CD1c-positive myeloid dendritic cell (primary cell): ENCODE data around the gene SURF4.
A peak's percentile ranks its signal among the peaks of the same experiment; 100 is the strongest.
"Not testable (repeated sequence)": the region's sequence is repeated elsewhere in the genome, so short reads cannot be mapped to it uniquely, and the experiment has no call there.

Experiments used
- DNase-seq: peaks from one replicate; pipeline ENCODE4 v3.0.0-alpha.2; 2016; ENCODE audit errors: extremely low spot score

Gene SURF4

GRCh38 chr9:133352635-133353340 is 23.1 kb downstream of the SURF4 start:
- no peak for DNase-seq

- DNase-seq, result peak; percentile 63
Observed at GRCh38 chr9:133351908-133352634, 23.8 kb downstream of the SURF4 start.

DNA sequence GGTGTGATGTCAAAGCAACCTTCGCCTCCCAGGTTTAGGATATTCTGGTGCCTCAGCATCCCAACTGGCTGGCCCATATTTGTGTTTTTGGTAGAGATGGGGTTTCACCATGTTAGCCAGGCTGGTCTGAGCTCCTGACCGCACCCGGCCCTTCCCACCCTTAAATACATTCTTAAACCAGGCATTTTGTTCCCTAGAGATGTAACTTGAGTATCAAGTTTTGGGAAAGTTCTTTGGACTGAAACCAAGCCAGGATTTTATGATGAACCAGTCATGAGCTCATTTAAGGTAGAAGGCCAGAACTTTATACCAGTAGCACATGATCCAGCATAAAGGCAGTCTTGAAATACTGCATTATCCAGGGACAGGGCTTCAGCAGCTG is 24.3 kb downstream of the SURF4 start:
- DNase-seq, result no peak

DNA sequence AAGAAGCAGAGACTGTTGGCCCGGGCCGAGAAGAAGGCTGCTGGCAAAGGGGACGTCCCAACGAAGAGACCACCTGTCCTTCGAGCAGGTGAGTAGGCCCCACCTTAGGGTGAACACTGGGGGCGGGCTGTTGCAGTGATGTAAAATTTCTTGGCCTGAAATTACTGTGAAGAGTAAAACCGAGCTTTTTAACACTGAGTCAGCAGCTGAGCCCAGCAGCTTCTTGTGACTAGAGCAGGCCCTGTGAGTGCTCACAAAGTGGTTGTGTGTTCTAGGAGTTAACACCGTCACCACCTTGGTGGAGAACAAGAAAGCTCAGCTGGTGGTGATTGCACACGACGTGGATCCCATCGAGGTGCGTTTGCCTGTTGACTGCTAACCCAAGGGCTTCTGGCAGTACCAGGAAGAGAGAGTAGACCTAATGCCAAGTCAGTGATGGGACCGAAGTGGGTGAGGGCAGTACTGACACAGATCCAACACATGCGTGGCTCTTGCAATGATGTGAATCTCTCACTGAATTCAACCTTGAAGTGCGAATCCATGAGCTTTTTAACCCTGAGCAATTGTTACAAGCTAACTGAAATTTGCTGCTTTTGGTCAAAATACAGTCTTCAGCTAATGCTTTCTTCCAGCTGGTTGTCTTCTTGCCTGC is 25.8 kb downstream of the SURF4 start:
- no peak for DNase-seq

- no peak for DNase-seq
Observed at GRCh38 chr9:133348718-133349573, 26.9 kb downstream of the SURF4 start.

- DNase-seq, result peak; percentile 98
Observed at GRCh38 chr9:133347985-133348717, 27.7 kb downstream of the SURF4 start, which contains the start of the genes MED22 and RPL7A. TSS of gene MED22 (minus strand) at chr9:133348131. CDS start at chr9:133346662, 1,469 bp downstream. TSS of gene RPL7A (plus strand) at chr9:133348218. CDS start at chr9:133348244, 26 bp downstream.

DNA sequence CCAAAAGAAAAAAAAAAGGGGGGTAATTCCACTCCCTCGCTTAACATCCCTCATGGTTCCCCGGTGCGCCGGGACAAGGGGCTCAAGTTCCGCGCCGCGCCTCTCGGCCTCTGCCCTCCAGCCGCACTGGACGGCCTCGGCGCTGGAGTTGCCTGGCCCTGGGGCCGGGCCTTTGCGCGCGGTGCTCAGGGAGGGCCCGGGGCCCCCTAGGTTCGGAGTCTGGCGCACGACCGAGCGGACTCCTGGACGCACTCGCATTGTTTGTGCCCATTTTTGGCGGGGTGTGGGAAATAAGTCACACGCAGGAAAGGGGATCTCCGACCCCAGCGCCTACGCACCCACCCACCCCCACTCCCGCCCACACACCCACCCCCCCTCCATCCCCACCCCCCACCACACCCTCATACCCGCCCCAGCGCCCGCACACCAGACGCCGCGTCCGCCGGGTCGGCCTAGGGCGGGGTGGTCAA is 28.3 kb downstream of the SURF4 start:
- peak; percentile 29 for DNase-seq

DNA sequence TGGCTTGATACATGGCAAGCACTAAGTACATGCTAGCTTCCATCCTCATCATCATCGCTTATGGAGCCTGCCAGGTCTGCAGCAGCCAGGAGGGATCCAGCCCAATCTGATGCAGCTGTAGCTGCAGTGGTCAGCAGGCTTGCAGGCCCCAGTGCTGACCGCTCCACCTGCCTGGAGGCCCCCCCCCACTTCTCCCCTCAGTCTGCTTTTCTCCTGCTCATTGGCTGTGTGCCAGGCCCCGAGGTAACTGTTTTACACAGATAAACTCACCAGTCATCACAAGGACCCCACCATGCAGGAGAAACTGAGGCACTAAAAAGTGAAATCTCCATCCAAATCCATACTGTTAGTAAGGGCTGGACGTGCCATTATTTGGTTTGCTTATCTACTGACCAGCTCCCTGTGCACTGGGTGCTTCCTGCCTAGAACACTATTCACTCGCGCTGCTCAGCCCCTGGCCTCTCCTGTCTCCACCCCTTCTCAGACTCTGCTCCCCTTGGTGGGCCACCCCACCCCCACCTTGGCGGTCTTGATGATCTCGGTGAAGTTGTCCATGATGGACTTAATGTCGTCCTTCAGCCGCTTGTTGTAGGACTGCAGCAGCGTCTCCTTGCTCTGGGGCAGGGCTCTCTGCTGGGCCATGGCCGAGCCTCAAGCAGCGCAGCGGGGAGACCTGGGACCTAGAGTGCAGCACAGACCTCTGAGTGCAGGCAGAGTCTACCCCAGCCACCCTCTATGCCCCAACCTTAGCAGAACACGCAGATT is 29.7 kb downstream of the SURF4 start:
- no peak for DNase-seq

DNA sequence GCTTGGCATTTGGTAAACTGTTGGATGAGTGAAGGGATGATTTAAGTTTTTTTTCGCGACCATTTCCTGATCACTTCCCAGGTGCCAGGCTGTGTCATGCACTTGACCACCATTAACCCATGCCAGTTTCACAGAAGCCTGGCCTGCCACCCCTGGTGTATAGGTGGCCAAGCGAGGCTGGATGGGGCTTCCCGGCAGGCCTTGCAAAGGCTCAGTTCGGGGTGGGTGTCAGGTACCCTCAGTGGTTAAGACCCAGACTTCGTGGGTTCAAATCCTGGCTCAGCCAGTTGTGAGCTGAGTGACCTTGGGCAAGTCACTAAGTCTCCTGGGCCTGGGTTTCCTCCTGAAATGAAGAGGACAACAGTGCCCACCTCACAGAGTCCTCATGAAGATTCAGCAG is 30.3 kb downstream of the SURF4 start:
- DNase-seq, result no peak

DNA sequence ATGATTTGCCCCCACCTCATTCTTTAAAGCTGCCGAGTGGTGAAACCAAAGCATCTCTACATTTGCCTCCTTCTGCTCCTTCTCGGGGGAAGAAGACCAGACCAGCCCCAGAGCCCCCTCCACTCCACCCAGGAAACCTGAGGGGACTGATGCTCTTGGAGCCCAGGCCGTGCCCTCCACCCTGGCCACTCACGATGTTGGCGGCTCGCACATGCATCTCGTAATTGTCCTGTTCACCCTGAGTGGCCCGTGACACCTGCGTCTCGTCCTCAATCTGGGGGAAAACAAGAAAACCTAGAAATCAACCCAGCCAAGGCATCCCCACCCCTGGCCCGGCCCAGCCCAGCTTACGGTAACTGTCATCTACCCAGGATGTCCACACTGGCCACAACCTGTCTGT is 30.9 kb downstream of the SURF4 start:
- DNase-seq, result no peak

DNA sequence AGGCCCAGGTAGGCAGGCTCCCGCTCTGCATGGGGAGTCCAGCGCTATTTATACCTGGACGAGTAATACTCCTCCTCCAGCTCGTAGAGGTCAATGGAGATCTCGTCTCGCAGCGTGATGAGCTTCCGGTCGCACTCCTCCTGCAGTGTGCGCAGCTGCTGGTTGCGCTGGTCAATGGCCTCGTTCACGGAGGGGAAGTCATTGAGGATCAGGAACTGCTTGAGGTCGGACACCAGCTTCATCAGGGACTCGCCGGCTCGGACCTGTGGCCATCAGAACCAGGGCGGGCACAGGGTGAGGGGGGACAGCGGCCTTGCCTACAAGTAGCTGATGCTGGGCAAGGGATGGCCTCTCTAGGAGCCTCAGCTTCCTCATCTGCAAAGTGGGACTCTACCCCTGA is 31.8 kb downstream of the SURF4 start:
- no peak for DNase-seq

- DNase-seq, result no peak
Observed at GRCh38 chr9:133342570-133342969, 33.3 kb downstream of the SURF4 start.

DNA sequence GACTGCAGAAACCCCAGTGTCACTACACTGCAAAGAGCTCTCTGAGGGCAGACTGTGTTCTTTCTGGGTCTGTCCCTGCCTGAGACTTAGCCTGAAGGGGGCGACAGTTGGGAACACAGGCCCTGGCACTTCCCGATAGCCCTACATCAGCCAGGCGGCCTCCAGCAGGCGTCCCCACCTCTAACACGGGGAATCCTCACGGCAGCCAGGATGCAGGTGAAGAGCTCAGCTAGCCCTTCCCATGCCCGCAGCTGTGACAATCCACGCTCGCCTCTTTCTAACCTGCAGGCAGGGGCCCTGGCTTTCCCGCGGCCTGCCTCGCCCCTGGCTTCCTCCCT is 33.8 kb downstream of the SURF4 start:
- no peak for DNase-seq

DNA sequence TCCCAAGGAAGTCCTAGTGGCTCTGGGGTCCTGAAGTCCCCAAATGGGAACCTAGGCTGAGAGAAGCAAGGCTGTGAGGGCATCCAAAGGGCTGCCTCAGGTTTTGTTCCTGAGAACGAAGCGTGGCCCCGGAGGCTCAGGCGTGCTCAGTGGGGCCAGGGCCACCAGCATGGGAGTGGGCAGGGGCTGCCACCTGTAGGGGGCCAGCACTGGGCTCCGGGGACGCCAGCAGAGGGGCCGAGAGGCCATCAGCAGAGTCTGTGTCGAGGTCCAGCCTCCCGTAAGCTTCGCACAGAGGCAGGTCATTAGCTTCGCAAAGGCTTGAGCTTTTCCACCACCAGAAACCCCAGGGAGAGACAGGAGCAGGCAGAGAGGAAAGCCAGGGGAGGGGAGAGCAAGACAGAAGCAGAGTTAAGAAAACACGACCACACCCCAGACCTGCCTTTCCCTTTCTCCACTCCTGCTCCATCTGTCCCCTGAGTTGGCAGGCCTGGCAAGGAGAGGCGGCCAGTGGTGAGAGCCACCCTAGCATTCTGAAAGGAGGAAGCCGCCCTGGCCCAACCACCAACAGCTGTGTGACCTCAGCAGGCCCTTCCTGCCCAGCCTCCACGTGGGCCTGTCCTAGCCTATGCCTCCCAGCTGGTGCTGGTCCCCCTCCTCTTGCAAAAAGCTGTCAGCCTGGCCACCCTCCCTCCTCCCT is 34.3 kb downstream of the SURF4 start:
- peak; percentile 76 for DNase-seq

DNA sequence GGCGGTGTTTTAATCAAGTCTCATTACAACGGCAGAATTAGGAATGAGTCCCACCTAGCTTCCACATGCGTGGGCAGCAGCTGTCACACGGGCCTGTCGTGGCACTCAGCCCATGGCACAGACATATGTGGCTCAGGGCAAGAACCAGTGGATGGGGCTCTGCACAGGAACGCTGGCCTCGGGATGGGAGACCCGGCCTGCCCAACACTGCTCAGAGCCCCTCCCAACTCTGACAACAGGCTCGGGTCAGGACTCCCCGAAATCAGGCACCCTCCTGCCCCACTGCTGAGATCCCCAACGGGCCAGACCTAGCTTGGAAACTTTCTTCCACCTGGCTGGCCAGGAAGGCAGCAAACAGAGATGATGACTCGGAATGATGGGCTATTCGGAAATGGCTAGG is 34.9 kb downstream of the SURF4 start:
- no peak for DNase-seq

GRCh38 chr9:133340256-133340655 is 35.6 kb downstream of the SURF4 start:
- DNase-seq, result peak; percentile 21

DNA sequence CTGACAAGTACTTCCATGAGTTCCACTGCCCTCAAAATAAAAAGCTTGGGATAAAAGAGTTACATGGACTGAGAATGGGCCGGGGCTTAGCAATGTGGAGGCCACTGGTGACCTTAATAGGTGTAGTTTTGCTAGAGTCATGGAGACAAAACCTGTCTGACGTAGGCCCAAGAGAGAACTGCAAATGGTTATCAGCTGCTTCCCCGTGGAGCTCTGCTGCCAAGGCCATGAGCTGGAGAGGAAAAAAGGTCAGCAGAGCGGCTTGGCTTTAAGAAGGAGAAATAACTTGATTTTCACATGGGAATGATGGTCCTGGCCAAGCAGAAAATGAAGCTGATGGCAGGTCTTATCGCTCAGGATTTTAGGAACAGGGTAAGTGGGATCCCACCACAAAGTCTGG is 36.2 kb downstream of the SURF4 start:
- no peak for DNase-seq

- peak; percentile 95 for DNase-seq
Observed at GRCh38 chr9:133335924-133336811, 39.7 kb downstream of the SURF4 start, which contains the start of gene SURF6. TSS of gene SURF6 (minus strand) at chr9:133336188. CDS start at chr9:133336132, 56 bp downstream.

GRCh38 chr9:133334888-133335287 is 41.0 kb downstream of the SURF4 start:
- not testable (repeated sequence) for DNase-seq
